Liver (tissue), 9 donors: ENCODE results near the gene SNRPB2. TPM values are rescaled to one million over a fixed set of nuclear protein-coding genes. Genes with fewer than 3 reads are reported as not detected.

Source experiments
- DNase-seq: peaks from one replicate; pipeline ENCODE4 v3.0.0-alpha.2; 2017; ENCODE audit warnings: low spot score
- H3K27ac ChIP-seq, 2 donors: one replicate each; pipeline ENCODE4 v1.7.0; 2013; ENCODE audit warnings: inconsistent platforms in 2 of 2, low read length in 2 of 2, control low read depth in 1 of 2, low read depth in 1 of 2, mild to moderate bottlenecking in 1 of 2
- H3K27me3 ChIP-seq, 4 donors: one replicate each; pipeline versions ENCODE4 v1.6.1 to v1.7.0; 2013; ENCODE audit warnings: low read length in 3 of 4, inconsistent platforms in 1 of 4, mild to moderate bottlenecking in 1 of 4, moderate library complexity in 1 of 4; ENCODE audit not compliant: control insufficient read depth in 4 of 4, insufficient read depth in 4 of 4
- H3K36me3 ChIP-seq, 4 donors: one replicate each; pipeline versions ENCODE4 v1.6.1 to v1.7.0; 2013; ENCODE audit warnings: low read length in 3 of 4, mild to moderate bottlenecking in 3 of 4, low read depth in 1 of 4, moderate library complexity in 1 of 4; ENCODE audit not compliant: control insufficient read depth in 4 of 4, insufficient read depth in 3 of 4
- H3K4me1 ChIP-seq, 4 donors: one replicate each; pipeline versions ENCODE4 v1.6.1 to v1.7.0; 2013; ENCODE audit warnings: low read length in 3 of 4, mild to moderate bottlenecking in 3 of 4, moderate library complexity in 1 of 4; ENCODE audit not compliant: control insufficient read depth in 4 of 4, insufficient read depth in 4 of 4
- H3K4me3 ChIP-seq, 3 donors: one replicate each; pipeline versions ENCODE4 v1.6.1 to v1.7.0; 2013; ENCODE audit warnings: low read length in 3 of 3, control low read depth in 1 of 3, low read depth in 1 of 3, mild to moderate bottlenecking in 1 of 3
- H3K9ac ChIP-seq, 2 donors: one replicate each; pipeline ENCODE4 v1.7.0; 2013; ENCODE audit warnings: low read length in 2 of 2, mild to moderate bottlenecking in 2 of 2, moderate library complexity in 2 of 2, control low read depth in 1 of 2, low read depth in 1 of 2
- H3K9me3 ChIP-seq, 4 donors: one replicate each; pipeline versions ENCODE4 v1.6.1 to v1.7.0; 2013; ENCODE audit warnings: low read length in 3 of 4; ENCODE audit not compliant: control insufficient read depth in 4 of 4
- ATF3 ChIP-seq: IDR thresholded peaks from 2 replicates; pipeline ENCODE4 v1.6.1; 2016; ENCODE audit warnings: antibody characterized with exemption
- EGR1 ChIP-seq, 2 donors: IDR thresholded peaks; 2 replicates each; pipeline ENCODE4 v1.6.1; 2016 to 2018; ENCODE audit warnings: antibody characterized with exemption in 2 of 2, low read depth in 2 of 2
- FOXA1 ChIP-seq: IDR thresholded peaks from 2 replicates; pipeline ENCODE4 v1.6.1; 2016; ENCODE audit warnings: antibody characterized with exemption
- FOXA2 ChIP-seq: IDR thresholded peaks from 2 replicates; pipeline ENCODE4 v1.6.1; 2016; ENCODE audit warnings: antibody characterized with exemption
- GABPA ChIP-seq, 2 donors: IDR thresholded peaks in 1 of 2; conservative IDR thresholded peaks in 1 of 2; 2 replicates each; pipeline ENCODE4 v1.6.1; 2016; ENCODE audit warnings: antibody characterized with exemption in 2 of 2, mild to moderate bottlenecking in 1 of 2, moderate library complexity in 1 of 2
- HNF4A ChIP-seq, 2 donors: conservative IDR thresholded peaks; 2 replicates each; pipeline ENCODE4 v1.6.1; 2016; ENCODE audit warnings: antibody characterized with exemption in 2 of 2, mild to moderate bottlenecking in 2 of 2
- HNF4G ChIP-seq: IDR thresholded peaks from 2 replicates; pipeline ENCODE4 v1.6.1; 2016; ENCODE audit warnings: antibody characterized with exemption
- JUND ChIP-seq, 2 donors: IDR thresholded peaks; 2 replicates each; pipeline ENCODE4 v1.6.1; 2016; ENCODE audit warnings: antibody characterized with exemption in 2 of 2
- NR2F2 ChIP-seq: IDR thresholded peaks from 2 replicates; pipeline ENCODE4 v1.6.1; 2016; ENCODE audit warnings: antibody characterized with exemption
- RAD21 ChIP-seq, 2 donors: IDR thresholded peaks; 2 replicates each; pipeline ENCODE4 v1.6.1; 2016; ENCODE audit warnings: antibody characterized with exemption in 2 of 2, mild to moderate bottlenecking in 2 of 2
- RXRA ChIP-seq, 2 donors: IDR thresholded peaks; 2 replicates each; pipeline ENCODE4 v1.6.1; 2017 to 2018; ENCODE audit warnings: antibody characterized with exemption in 2 of 2, mild to moderate bottlenecking in 1 of 2
- SP1 ChIP-seq: IDR thresholded peaks from 2 replicates; pipeline ENCODE4 v1.6.1; 2018; ENCODE audit warnings: antibody characterized with exemption, mild to moderate bottlenecking
- TAF1 ChIP-seq: conservative IDR thresholded peaks from 2 replicates; pipeline ENCODE4 v1.6.1; 2016; ENCODE audit warnings: antibody characterized with exemption, mild to moderate bottlenecking
- YY1 ChIP-seq: IDR thresholded peaks from 2 replicates; pipeline ENCODE4 v1.6.1; 2016; ENCODE audit warnings: antibody characterized with exemption, mild to moderate bottlenecking
- ZBTB33 ChIP-seq: IDR thresholded peaks from 2 replicates; pipeline ENCODE4 v1.6.1; 2016; ENCODE audit warnings: antibody characterized with exemption
- WGBS: extraction: QIAGEN DNeasy Blood & Tissue Kit; methylation state at CpG from one replicate; pipeline ENCODE4 v1.1.7; 2013; 5-methylcytosine and 5-hydroxymethylcytosine counted together
- polyA plus RNA-seq, 2 donors: library from polyadenylated mRNA; stranded (reverse) in 1 of 2; unstranded in 1 of 2; fragments of 200-250 nt in 1 of 2; fragments of >200 nt in 1 of 2; fragmentation: Nextera tagmentation in 1 of 2; extraction: Ambion mirVana in 1 of 2; gene quantifications; one replicate each; pipeline versions ENCODE4 v1.2.1 to v1.2.3, GENCODE V29; 2013 to 2015
- total RNA-seq, 2 donors: library from RNA; depleted of rRNA; stranded (reverse); fragments of >200 nt; gene quantifications; one replicate each; pipeline ENCODE4 v1.2.3, GENCODE V29; 2014
- TF ChIP-seq, protein P1 (sequence below): fragments of 150-350 bp; IDR thresholded peaks from 2 replicates; pipeline ENCODE4 v1.5.1; 2017; ENCODE audit warnings: improper control_type of control experiment, low read depth, low read length; ENCODE audit not compliant: missing input control
- TF ChIP-seq, protein P2 (sequence below): IDR thresholded peaks from 2 replicates; pipeline ENCODE4 v1.6.1; 2016; ENCODE audit warnings: antibody characterized with exemption, mild to moderate bottlenecking
- TF ChIP-seq, protein P3 (sequence below): IDR thresholded peaks from 2 replicates; pipeline ENCODE4 v1.6.1; 2016; ENCODE audit warnings: antibody characterized with exemption
- donor health status: healthy.
- donor health status: healthy.
- donor health status: healthy.
- donor health status: healthy.
- donor health status: healthy.

The SNRPB2 gene
- total and polyA plus RNA-seq, 4 donors = 13.9 to 36.0 (median 21.0) TPM

DNA sequence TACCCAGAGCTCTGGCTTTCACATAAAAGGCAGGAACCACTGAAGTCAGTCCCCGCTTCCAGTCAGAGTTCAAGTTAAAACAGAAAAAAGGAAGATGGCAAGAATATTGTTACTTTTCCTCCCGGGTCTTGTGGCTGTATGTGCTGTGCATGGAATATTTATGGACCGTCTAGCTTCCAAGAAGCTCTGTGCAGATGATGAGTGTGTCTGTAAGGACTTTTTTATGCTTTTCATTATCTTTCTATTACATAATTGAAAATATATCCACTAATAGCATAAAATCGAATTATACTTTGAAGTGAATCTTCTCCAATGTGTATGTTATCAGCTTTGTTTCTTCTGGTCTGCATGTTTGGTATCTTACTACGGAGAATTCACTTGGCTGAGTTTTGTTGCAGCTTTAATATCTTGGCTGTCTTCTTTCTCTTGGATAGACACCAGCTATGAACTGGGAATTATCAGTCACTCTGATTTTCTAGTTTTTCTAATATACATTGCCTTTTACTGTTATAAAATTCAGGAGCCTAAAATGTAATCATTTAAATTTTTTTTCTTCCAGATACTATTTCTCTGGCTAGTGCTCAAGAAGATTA, 18.6 kb downstream of the SNRPB2 start, which contains the start of gene OTOR:
TSS of gene OTOR (plus strand) at position 51 of the 593 bp plus-strand sequence. CDS start at position 95, 44 bp downstream.
- Histone ChIP-seq H3K9ac (no peak within 1 kb of the TSS), H3K4me1 (no peaks in the 10 kb centered on the region), H3K27me3 (peaks cover 0 to 5% (median under 1%) of the 10 kb centered on the region in 4 donors), H3K36me3 (no peaks in the 10 kb centered on the region), H3K9me3 (no peaks in the 10 kb centered on the region), H3K4me3 (no peak within 1 kb of the TSS), H3K27ac (no peak within 1 kb of the TSS)
- TF ChIP-seq SP1 (no peak), EGR1 (IDR thresholded peaks at IDR 0.05; ENCODE audit: low read depth in 2 of 2) (no peak), JUND (IDR thresholded peaks at IDR 0.05) (no peak), ATF3 (no peak), HNF4G (no peak), RAD21 (IDR thresholded peaks at IDR 0.05) (no peak), YY1 (no peak), GABPA (IDR thresholded peaks at IDR 0.05 in 1 of 2, conservative IDR thresholded peaks at IDR 0.05 in 1 of 2) (no peak), ZBTB33 (no peak), FOXA2 (no peak), FOXA1 (no peak), NR2F2 (no peak), RXRA (IDR thresholded peaks at IDR 0.05) (no peak), TAF1 (no peak), HNF4A (conservative IDR thresholded peaks at IDR 0.05) (no peak)
- TF ChIP-seq, protein P1, sequence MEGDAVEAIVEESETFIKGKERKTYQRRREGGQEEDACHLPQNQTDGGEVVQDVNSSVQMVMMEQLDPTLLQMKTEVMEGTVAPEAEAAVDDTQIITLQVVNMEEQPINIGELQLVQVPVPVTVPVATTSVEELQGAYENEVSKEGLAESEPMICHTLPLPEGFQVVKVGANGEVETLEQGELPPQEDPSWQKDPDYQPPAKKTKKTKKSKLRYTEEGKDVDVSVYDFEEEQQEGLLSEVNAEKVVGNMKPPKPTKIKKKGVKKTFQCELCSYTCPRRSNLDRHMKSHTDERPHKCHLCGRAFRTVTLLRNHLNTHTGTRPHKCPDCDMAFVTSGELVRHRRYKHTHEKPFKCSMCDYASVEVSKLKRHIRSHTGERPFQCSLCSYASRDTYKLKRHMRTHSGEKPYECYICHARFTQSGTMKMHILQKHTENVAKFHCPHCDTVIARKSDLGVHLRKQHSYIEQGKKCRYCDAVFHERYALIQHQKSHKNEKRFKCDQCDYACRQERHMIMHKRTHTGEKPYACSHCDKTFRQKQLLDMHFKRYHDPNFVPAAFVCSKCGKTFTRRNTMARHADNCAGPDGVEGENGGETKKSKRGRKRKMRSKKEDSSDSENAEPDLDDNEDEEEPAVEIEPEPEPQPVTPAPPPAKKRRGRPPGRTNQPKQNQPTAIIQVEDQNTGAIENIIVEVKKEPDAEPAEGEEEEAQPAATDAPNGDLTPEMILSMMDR = no peak
- TF ChIP-seq, protein P2, sequence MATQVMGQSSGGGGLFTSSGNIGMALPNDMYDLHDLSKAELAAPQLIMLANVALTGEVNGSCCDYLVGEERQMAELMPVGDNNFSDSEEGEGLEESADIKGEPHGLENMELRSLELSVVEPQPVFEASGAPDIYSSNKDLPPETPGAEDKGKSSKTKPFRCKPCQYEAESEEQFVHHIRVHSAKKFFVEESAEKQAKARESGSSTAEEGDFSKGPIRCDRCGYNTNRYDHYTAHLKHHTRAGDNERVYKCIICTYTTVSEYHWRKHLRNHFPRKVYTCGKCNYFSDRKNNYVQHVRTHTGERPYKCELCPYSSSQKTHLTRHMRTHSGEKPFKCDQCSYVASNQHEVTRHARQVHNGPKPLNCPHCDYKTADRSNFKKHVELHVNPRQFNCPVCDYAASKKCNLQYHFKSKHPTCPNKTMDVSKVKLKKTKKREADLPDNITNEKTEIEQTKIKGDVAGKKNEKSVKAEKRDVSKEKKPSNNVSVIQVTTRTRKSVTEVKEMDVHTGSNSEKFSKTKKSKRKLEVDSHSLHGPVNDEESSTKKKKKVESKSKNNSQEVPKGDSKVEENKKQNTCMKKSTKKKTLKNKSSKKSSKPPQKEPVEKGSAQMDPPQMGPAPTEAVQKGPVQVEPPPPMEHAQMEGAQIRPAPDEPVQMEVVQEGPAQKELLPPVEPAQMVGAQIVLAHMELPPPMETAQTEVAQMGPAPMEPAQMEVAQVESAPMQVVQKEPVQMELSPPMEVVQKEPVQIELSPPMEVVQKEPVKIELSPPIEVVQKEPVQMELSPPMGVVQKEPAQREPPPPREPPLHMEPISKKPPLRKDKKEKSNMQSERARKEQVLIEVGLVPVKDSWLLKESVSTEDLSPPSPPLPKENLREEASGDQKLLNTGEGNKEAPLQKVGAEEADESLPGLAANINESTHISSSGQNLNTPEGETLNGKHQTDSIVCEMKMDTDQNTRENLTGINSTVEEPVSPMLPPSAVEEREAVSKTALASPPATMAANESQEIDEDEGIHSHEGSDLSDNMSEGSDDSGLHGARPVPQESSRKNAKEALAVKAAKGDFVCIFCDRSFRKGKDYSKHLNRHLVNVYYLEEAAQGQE = no peak
- TF ChIP-seq, protein P3, sequence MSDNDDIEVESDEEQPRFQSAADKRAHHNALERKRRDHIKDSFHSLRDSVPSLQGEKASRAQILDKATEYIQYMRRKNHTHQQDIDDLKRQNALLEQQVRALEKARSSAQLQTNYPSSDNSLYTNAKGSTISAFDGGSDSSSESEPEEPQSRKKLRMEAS = no peak
- 75% methylated on average over 5 of the region's 5 CpGs for WGBS
- no peak for DNase-seq
